GM08714 (cell line): Measurements from ENCODE around the gene DRICH1.
"Not testable (repeated sequence)": the region's sequence is repeated elsewhere in the genome, so short reads cannot be mapped to it uniquely, and the experiment has no call there.

Source experiments
- H3K4me3 ChIP-seq: fragments of 200-500 bp; sonication (Bioruptor generic); 2 replicates; pipeline ENCODE4 v1.5.1; 2014; ENCODE audit warnings: mild to moderate bottlenecking, low read length, inconsistent platforms
- ZNF274 ChIP-seq: IDR thresholded peaks from 2 replicates; pipeline ENCODE4 v1.6.1; 2012; ENCODE audit warnings: mild to moderate bottlenecking, low read depth, low read length

Gene DRICH1

GRCh38 chr22:23571486-23571885 is 60.6 kb downstream of the DRICH1 start:
- H3K4me3 ChIP-seq, result no peak overlapping the region
- no peak for TF ChIP-seq ZNF274

- no peak overlapping the region for H3K4me3 ChIP-seq
- no peak for TF ChIP-seq ZNF274
These were observed 61.4 kb downstream of the DRICH1 start for GRCh38 chr22:23570681-23571080.

- no peak for TF ChIP-seq ZNF274
- no peak overlapping the region for H3K4me3 ChIP-seq
These were observed 62.4 kb downstream of the DRICH1 start for GRCh38 chr22:23569716-23570115.

- TF ChIP-seq ZNF274, result no peak
- H3K4me3 ChIP-seq, result no peak overlapping the region
These were observed 62.8 kb downstream of the DRICH1 start for GRCh38 chr22:23569291-23569690.

- no peak overlapping the region for H3K4me3 ChIP-seq
- no peak for TF ChIP-seq ZNF274
These were observed 65.2 kb downstream of the DRICH1 start for GRCh38 chr22:23566705-23567475.

GRCh38 chr22:23565915-23566704 is 66.0 kb downstream of the DRICH1 start:
- H3K4me3 ChIP-seq, result no peak overlapping the region
- TF ChIP-seq ZNF274, result no peak

GRCh38 chr22:23565305-23565914 is 66.7 kb downstream of the DRICH1 start:
- no peak overlapping the region for H3K4me3 ChIP-seq
- no peak for TF ChIP-seq ZNF274

- TF ChIP-seq ZNF274, result no peak
- H3K4me3 ChIP-seq, result no peak overlapping the region
These were observed 67.8 kb downstream of the DRICH1 start for GRCh38 chr22:23564276-23564675.

GRCh38 chr22:23563111-23563510 is 69.0 kb downstream of the DRICH1 start:
- H3K4me3 ChIP-seq, result no peak overlapping the region
- TF ChIP-seq ZNF274, result no peak

GRCh38 chr22:23562186-23562585 is 69.9 kb downstream of the DRICH1 start:
- TF ChIP-seq ZNF274, result no peak
- H3K4me3 ChIP-seq, result no peak overlapping the region

GRCh38 chr22:23561025-23561510 is 71.1 kb downstream of the DRICH1 start:
- H3K4me3 ChIP-seq, result not testable (repeated sequence)

GRCh38 chr22:23560215-23560614 is 71.9 kb downstream of the DRICH1 start:
- not testable (repeated sequence) for H3K4me3 ChIP-seq
